Bone marrow (tissue), 2 donors: ENCODE data around the gene COL12A1.

Experiments used
- DNase-seq, 2 donors: peaks; one replicate each; lab custom pipeline; 2025; lab: John Stamatoyannopoulos, UW

COL12A1 gene

DNA sequence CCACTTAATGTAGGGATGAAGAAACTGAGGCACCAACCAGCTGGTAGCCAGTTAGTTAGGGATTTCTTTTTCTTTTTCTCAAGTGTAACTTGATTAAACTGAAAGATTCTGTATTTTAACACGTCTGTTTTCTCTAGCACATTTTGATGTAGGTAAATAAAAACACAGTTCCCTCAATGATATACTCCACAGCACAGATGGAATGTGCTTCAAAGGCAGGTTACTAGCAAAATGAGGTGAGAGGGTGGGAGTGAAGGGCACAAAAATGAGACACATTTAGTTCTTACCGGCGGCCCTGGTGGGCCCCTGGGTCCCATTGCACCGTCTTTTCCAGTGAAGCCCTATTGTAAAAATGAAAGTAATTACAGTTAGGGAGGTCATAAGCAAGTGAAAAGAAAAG, 108.9 kb downstream of the COL12A1 start:
- no peak for DNase-seq

DNA sequence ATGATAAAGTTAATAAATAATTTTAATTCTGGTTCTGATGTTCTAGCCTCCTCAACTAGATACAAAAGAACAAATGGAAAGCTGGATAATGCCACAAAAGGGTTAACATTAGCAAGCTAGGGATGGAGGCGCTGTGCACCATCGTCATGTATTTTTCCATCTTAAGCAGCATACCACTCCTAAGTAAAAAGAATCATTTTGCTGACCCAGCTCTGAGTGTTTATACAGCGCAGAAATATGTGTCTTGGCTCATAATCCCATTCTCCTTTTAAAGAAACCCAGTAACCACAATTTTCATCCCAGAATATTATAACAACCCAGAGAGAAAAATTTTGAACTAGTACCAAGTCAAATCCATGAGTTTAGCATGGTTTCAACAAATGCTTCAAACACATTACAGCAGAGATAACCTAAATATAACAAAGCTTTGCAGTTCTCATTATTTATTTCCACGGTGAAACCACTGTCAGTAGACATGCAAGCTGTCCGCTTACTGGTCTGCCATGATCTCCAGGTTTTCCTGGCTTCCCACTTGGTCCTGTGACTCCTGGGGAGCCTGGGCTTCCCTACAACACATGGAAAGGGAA, 111.1 kb downstream of the COL12A1 start:
- DNase-seq, result no peak

DNA sequence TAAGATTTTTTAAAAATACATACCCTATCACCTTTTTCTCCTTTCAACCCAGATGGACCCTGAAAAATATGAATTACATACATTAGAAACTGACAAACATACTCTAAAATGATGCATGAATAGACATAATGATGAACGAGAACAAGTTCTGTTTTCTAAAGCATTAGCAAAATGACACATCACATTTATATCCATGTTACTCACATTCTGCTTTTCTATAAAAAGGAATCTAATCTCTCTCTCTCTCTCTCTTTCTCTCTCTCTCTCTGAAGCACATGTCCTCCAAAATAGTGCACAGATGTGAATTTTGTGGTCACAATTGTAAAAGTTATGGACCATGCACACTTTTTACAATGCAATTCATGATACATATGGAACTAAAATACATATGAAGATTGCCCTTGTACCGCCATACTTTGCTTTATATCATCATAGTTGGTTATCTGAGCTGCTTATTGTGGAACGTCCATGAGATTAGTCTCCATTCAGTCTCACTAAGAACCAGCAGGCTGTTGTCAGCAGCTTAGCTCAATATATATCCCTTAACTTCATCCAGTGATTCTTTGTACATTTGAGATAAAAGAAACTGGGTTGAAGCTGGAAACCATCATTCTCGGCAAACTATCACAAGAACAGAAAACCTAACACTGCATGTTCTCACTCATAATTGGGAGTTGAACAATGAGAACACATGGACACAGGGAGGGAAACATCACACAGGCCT, 114.2 kb downstream of the COL12A1 start:
- DNase-seq, result no peak

DNA sequence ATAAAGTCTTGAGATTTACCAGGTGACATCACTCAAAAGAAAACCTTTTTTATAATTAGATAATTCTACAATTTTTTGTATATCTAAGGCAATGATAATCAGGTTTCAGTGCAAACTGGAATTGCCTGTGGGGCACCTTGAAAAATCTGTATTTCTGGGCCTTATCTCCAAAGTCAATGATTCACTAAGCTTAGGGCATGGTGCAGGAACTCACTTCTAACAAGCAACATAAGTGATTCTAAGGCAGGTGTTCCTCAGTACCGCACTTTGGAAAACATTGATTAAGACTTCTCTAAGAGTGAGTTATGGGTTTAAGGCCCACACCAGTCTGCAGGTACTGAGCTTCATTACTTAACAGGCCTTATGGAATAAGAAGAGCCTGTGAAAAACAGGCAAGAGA, 115.3 kb downstream of the COL12A1 start:
- no peak for DNase-seq

DNA sequence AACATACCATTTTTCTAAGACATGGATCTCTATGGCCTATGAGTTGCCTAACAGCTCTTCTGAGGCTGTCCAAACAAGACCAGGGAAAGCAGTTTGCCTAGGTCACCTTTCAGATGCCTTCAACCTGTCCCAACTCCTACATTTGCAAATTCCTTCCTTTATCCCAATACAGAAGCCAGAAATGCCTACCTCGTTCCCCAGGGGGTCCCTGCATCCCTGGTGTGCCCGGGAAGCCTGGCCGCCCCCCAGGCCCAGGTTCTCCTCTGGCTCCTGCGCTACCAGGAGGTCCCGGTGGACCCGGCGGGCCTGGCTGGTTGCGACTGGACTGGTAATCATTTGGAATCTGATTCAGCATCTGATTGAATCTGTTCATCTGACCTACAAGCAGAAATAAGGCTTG, 115.9 kb downstream of the COL12A1 start:
- DNase-seq, result no peak

DNA sequence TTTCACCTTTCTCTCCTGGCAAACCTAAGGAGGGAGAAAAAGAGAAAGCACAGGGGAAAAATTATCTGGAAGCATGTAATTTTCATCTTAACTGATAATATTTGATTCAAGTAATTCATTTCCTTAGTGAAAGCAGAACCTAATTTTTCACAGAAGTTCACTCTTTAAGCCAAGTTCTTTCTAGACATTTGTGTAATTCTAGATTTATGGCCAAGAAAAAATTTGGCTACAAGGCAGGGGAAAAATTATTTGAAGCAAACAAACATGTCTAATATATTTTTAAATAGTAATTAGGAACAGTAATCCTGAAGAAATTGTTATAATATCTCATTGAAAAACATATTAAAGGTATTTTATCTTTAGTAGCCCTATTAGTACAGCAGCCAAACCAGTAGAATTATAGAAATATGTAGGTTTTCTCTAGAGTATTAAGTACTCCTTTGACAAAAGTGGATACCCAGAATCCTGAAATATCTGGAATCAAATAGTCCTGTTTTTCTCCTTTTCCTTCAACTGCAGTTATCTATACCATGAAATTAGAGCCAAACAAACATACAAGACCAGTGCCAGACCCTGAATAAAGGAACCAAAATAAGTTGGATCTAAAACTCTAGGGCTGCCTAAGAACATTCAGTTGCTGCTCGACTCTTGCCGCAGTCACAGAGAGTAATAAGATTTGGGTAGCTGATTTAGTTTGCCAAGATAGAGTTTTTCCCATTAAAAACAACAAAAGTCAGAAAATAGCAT, 116.5 kb downstream of the COL12A1 start:
- no peak for DNase-seq

DNA sequence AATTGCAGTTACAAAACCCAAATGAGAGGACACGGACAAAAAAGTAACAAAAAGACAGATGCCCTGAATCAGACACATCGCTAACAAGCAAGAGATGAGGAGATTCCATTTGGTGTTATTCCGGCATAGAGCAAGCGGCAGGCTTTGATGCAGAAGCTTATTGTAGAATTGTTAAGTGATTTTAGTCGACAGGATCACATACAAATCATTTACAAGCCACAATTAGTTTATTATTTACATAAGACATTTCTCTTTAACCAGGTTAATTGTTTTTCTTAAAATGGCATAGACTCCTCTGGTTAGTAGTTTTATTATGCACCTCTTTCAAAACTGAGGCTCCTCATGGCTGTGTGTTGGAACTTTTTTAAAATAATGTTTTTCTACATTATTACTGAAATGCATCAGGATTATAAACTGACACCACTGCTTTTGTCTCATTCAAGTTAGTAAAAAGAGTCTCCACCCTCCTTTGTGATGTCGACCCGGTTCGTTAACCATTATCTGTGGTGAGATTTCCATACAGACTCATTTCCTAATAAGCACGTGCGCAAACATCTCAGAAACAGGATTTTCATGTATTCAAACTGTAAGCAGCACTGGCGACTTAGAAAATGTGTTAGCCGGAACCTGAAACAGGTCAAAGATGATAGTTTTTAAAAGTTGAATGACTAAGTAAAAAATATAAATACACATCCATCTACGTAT, 119.8 kb downstream of the COL12A1 start:
- DNase-seq, result no peak

DNA sequence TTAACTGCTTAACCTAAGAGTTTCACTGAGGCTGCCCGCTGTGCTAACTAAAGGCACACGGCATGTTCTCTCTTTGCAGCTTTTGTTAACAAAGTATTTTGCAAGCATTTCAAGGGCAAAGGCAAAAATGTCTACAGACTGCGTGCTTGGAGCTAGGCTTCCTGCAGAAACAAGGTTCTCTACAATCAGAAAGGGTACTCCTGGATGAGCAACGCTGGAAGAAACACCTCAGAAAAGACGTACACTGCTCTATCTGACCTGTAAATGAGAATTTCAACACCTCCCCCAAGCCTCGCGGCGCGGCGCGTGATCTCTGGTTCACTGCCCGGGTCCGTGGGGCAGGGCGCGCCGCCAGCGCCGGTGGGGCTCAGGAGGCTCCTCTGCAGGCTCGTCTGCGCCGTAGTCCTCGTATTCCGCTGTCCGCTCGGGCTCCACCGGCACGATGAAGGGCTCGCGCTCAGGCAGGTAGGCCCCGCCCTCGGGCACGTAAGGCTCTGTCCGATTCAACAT, 120.9 kb downstream of the COL12A1 start:
- no peak for DNase-seq

DNA sequence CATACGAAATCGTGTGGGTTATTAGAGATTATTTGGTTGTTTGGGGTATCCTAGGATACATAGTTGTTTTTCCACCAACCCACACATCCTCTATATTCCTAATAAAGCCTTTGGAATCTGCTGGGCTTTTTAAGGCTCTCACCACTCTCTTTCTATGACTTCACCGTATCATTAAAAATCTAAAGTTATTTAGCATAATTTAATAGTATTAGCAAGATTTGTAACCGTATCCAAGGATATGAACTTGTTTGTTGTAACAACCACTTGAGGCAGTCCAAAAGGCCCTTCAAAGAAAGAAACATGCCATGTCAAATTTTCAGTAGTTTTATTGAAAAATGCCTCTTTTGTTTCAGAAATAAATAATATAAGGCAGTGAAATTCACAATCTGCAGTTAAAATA, 121.8 kb downstream of the COL12A1 start:
- no peak for DNase-seq

DNA sequence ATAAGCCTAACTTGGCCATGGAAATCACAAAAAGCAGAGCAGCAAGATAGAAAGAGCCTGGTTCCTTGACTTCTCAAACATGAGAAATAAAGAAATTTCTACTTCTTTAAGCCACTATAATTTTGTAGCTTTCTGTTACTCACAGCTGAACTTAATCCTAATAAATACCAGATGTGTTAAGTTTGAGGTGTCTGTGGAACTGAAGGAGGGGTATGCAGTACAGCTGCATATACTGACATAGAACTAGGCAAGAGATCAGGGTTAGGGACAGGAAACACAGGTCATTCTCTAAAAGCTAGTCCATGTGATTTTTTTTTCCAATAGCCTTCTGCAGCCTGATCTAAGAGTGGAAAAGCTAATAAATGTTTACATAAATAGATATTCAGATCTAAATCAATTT, 123.9 kb downstream of the COL12A1 start:
- no peak for DNase-seq

DNA sequence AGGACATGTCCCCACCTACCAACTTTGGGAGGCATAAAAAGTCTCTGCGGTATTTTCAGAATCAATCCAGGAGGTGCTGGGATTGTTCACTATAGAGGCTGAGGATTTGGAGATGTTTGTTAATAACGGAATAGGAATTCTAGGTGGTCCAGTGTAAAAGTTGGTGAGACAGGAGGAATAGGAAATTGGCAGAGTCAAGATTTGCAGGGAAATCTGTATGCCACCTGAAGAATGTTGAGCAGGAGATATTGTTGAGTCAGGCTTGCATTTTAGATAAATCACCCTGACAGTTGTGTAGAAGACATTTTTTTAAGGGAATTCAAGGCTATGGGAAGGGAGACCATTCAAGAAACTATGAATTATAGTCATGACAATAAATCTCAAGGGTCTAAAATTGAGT, 124.8 kb downstream of the COL12A1 start:
- DNase-seq, result no peak

DNA sequence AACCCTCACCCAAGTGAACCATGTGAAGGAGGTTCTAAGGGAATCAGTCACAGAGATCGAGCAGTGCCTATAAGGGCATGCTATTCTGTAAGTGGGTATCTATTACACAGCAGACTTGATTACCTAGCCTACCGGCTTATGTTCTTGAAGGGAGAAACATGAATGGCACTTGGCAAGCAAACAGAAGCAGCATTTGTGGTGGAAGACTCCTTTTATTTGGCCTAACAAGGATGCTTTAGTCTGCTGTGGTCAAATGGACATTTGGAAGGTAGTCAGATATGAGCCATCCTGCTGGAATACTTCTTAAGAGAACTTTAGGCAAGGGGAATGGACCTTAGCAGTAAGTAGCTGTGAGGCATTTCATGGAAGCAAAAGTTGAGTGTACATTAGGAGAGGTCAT, 126.3 kb downstream of the COL12A1 start:
- no peak for DNase-seq

DNA sequence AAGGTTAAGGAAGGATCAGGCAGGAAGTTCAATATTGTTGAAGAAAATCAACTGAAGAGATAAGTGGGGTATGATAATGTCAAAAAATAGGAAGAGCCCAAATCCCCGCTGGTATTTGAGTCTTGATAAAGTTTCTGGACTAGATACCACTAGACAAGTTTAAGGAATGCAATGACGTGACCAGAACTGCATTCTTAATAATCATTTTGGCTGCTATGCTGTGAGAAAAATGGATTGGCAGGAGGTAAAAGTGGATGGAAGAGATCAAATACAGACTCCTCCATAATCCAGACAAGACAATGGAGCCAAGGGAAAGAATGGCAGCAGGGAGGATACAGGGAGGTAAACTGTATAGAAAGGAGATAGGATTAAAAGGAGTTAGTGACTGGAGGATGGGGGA, 128.2 kb downstream of the COL12A1 start:
- no peak for DNase-seq

DNA sequence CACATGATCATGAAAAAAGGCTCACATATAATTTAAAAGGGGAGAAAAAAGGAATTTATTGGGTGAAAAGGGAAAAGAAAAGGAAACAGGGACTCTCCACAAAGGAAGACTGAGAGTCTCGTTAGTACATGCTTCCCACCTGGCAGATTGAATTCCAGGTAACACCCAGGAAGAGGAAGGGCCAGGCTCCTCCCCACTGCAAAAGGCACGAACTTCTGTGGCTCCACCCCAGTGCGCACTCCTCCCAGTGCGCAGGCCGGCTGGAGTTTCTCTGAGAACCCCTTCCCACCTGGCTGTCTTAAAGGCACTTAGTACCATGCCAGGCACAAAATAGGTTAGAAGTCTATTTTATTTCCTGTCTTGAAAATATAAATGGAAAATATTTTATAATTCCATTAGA, 129.8 kb downstream of the COL12A1 start:
- DNase-seq, result no peak

DNA sequence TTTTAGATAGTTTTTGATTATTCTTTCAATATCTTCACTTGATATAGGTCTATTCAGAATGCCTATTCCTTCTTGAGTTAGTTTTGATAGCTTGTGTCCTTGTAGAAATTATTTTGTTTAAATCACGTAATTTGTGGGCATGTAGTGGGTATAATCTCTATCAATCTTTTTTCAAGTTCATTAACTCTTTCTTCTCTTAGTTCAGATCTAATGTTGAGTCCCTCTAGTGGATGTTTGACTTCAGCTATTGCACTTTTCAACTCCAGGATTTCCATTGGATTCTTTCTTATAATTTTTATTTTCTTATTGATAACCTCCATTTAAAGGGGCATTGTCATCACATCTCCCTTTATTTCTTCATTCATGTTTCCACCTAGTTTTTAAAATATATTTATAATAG, 135.6 kb downstream of the COL12A1 start:
- no peak for DNase-seq

DNA sequence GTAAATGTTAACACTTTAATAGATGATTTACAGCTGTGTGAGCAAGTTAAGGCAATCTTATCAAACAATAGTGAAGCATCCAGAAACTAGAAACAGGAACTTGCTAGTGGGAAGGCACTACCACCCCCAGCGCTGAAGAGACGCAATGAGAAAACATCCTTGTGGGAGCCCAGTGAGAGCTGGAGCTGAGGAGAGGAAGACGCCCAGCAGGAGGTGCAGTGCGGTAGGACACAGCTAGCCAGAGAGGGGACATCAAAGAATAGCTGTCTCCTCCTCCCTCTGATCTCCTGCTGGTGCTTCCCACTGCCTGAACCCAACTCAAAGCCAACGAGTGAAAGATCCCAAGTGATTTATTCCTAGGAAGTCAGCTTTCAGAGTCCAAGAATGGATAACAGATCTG, 140.3 kb downstream of the COL12A1 start:
- no peak for DNase-seq

DNA sequence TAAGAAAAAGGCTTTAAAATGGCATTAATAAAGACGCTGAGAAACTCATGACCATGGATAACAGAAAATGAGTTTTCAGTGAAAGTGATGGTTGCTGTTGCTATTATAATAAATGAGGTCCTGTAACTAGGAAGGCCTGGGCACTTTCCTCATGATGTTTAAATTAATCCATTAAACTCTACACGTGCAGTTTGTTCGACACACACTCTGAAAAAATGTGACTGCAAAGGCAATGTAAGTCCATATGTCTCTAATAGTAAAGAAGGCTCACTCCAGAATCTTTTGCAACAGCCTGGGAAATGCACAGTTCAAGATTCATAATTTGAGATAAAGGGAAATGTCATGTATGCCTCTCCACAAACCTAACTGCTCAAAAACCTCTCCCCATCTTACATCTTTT, 153.4 kb downstream of the COL12A1 start:
- no peak for DNase-seq

DNA sequence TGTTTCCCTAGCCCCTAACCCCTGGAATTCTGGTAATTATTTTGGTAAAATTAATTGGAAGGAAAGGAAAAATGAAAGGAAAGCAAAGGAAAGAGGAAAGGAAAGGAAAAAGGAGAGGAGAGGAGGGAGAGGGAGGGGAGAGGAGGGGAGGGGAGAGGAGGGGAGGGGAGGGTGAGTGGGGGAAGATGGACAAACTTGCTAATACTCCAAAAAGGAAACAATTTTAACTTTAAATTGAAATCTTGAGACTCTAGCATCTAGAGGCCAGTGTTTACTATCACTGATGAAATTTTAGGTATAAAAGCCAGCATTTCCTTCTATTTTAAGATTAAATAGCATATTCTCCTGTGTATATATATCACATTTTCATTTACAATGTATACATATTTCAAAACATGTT, 156.5 kb downstream of the COL12A1 start:
- no peak for DNase-seq

DNA sequence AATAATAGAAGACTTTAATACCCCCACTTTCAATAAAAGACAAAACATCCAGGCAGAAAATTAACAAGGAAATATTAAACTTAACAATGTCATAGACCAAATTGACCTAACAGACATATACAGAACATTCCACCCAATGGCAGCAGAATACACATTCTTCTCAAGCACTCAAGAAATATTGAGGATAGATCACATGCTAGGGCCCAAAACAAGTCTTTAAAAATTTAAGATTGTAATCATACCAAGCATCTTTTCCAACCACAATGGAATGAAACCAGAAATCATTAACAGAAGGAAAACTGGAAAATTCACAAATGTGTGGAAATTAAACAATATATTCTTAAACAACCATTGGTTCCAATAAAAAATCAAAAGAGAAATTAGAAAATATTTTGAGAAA, 161.0 kb downstream of the COL12A1 start:
- DNase-seq, result no peak

DNA sequence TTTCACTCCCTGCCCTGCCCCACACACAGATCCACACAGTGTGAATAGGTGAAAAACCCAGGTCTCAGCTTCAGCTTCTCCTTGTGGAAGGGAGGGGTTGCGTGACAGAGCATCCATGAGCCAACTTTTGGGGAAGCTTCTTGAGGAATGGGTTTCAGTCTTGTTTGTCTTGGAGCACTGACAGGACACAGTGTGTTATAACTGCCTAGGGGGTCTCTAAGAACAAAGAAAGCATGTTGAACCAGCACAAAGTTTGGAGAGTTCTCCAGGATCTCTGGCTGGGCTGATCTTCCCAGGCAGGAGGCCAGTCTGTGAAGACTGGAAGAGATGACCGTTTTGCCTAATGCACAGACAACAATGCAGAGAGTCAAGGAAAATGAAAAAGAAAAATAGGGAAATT, 164.5 kb downstream of the COL12A1 start:
- DNase-seq, result no peak
